Fibroblast of skin of left biceps (primary cell): ENCODE measurements around the gene AQR.
"Not testable (repeated sequence)": the region's sequence is repeated elsewhere in the genome, so short reads cannot be mapped to it uniquely, and the experiment has no call there.

Experiments used
- DNase-seq, 2 experiments: peaks; one replicate each; pipeline ENCODE4 v3.0.0-alpha.2; 2013; ENCODE audit warnings: low read depth in 2 of 2

Gene AQR

DNA sequence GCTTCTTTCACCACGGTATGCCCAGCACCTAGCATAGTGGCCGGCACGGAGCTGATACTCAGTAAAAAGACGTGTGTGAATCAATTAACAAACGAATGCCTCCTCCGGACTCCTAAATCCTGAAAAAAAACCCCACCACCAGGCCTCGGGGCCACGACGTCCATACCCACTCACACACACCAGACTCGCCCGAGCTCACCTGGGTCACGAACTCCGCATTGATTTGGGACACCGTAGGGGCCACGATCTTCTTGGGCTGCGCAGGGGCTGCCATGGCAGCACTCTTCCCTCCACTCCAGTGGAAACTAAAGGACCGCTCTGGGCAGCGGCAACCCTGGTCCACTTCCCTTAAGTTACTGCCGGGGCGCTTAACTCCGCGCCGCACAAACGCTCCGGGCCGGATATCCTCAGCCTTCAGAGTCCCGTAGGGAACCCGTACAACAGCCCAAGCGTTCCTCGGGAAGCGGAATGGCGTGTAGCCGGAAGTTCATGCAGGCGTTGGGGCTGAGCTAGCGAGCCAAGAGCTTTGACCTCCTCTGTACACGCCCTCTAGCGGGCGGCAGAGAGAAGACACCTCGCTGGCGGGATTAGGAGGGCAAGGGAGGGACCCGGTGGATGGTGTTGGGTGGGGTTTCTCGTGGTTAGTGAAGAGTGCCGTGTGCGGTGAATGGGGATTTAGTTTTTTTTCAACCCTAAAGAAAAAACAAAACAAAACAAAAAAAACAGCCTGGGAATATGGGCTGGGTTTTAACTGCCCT, at the start of gene AQR:
Gene AQR (minus strand): TSS at position 403 of the 758 bp plus-strand sequence. CDS start 129 bp downstream, at position 274.
- peak; percentile 95 to 96 for DNase-seq

DNA sequence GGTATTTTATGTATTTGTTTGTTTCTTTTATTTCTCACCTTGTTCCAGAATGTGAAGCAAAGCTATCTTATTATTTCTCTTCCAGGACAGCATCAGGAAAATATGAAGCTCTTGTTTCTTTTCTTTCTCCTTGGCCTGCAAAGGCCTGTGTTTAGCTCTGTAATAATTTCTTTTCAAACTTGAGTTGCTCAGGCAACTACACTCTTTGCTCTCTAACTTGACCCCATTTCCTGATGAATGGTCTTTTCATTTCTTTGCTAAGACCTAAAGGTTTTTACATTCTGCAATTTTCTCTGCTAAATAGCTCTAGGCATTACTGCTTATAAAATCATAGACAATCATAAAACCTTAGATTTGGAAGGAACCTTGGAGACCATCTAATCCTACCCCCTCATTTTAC, 44.7 kb upstream of the AQR start:
- no peak for DNase-seq

DNA sequence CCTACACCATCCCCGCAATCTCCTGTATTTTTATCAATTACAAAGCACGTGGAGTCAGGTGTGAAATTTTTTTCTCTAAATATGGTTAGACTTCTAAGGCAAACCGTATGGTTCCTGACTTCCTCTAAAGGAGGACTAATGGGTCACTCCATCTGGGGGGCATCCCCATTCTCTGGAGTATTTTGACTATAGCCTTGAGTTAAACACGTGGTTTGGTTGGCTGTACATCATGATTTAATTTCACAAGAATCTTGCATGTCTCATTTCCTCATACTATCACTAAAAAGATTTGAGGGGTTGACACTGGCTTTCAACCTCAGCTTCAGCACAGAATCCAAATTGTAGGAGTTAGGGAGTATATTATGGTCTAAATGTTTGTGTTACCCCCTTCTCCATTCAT, 43.8 kb upstream of the AQR start:
- DNase-seq = no peak

DNA sequence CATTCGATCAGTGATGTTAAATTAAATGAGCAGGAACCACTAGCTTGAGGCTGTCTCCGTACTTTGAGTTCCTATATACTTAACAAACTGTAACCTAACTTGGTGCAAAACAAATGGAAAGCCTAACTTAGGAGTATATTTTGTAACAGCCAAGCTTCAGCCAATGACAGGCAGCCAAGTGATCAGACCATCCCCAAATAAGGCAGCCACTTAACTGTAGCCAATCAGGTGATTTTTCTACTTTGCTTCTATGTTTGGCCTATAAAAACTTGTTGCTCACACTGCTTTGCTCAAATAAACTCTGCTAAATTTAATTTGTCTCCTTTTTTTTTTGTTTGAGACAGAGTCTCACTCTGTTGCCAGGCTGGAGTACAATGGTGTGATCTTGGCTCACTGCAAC, 37.9 kb upstream of the AQR start:
- no peak for DNase-seq

DNA sequence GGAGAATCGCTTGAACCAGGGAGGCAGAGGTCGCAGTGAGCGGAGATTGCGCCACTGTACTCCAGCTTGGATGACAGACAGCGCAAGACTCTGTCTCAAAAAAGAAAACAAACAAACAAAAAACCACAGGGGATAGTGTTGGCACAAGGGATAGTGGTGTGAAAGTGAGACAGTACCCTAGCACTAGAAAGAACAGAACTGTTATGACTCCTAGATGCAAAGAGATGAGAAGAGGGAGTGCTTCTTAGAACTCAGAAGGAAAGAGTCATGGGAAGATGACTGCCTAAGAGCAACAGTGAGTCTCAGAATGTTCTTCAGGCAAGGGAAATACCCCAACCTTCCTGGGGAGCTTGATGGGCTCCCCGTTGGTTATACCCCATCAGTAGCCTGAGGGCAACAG, 36.4 kb upstream of the AQR start:
- no peak for DNase-seq

DNA sequence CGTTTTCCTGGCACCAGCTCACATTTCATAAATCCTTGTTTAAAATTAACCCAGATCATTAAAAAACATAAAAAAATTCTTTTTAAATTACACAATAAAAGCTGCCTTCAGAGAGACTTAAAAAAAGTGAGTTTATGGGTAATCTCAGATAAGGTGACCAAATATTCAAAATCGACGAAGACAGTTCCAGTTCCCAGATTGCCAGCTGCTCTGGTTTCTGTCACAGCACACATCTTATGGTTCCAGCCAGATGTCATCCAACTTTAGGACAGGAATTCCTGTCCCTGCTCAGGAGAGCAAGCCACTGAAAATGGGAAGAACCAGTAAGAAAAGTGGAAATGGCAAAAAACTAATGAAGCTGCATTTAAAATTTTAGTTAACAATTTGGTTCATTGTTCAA, 34.4 kb upstream of the AQR start:
- DNase-seq = no peak

DNA sequence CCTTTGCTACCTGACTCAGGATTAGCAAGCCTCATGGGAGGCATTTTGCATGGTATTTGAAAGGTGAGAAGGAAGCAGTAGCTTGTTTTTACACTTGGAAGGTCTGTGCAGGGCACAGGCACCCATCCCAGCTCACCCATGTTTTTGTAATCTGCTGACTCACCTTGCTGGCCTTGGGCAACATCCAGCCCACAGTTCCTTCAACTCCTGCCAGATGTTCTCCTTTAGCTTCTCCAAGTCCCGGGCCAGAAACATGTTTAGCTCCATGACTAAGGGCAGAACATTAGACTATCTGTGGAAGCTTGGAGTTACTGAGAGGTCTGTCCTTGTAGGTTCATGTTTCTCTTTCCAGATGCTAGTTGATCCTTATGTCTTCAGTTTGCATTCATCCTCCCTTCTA, 31.0 kb upstream of the AQR start:
- DNase-seq = peak in 1 of 2 experiments; percentile 33

DNA sequence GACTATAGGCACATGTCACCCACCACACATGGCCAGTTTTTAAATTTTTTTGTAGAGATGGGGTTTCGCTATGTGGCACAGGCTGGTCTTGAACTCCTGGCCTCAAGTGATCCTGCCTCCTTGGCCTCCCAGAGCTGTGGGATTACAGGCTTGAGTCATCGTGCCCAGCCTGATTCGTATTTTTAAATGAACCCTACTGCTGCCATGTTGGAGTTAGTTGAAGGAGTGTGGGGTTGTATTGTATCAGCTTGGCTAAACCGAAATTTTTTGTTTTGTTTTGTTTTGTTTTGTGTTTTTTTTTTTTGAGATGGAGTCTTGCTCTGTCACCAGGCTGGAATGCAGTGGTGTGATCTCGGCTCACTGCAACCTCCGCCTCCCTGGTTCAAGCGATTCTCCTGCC, 30.4 kb upstream of the AQR start:
- DNase-seq = no peak

DNA sequence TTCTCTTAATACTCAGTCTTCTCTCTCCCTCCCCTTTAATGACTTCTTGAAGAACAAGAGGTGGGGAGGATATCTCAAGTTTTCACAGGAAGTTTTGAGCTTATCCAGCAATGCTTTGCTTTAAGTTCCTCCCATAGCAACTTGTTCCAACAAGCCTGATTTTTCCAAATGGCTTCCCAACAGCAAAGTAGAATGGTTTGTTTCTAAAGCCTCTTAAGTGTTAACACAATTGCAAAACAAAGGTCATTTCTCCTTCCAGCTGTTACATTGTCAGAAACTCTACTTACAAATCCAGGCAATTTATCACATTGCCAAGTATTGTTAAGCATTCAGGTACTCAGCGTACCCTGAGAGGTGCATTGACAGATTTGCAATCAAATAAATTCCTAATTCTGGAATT, 25.4 kb upstream of the AQR start:
- DNase-seq = no peak

DNA sequence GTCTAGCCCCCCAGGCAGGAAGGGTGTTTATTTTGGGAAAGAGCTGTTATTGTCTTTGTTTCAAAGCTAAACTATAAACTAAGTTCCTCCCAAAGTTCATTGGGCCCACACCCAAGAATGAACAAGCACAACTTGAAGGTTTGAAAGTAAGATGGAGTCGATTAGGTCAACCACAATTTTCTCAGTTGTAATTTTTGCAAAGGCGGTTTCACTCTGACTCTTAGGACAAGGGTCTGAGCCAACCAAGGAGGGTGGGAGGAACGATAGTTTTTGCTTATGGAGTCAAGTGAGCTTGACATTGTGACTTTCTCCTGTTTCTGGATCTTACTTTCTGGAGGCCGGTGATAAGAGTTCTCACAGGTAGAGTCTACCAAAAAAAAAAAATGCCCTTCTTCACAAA, 24.3 kb upstream of the AQR start:
- no peak for DNase-seq

DNA sequence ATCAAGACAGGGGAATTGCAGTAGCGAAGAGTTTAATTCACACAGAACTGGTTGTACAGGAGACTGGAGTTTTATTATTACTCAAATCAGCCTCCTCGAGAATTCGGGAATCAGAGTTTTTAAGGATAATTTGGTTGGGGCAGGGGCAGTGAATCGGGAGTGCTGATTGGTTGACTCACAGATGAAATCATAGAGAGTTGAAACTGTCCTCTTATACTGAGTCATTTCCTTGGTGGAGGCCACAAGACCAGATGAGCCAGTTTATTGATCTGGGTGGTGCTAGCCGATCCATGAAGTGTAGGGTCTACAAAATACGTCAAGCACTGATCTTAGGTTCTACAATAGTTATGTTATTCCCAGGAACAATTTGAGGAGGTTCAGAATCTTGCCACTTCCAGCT, 23.9 kb upstream of the AQR start:
- no peak for DNase-seq

DNA sequence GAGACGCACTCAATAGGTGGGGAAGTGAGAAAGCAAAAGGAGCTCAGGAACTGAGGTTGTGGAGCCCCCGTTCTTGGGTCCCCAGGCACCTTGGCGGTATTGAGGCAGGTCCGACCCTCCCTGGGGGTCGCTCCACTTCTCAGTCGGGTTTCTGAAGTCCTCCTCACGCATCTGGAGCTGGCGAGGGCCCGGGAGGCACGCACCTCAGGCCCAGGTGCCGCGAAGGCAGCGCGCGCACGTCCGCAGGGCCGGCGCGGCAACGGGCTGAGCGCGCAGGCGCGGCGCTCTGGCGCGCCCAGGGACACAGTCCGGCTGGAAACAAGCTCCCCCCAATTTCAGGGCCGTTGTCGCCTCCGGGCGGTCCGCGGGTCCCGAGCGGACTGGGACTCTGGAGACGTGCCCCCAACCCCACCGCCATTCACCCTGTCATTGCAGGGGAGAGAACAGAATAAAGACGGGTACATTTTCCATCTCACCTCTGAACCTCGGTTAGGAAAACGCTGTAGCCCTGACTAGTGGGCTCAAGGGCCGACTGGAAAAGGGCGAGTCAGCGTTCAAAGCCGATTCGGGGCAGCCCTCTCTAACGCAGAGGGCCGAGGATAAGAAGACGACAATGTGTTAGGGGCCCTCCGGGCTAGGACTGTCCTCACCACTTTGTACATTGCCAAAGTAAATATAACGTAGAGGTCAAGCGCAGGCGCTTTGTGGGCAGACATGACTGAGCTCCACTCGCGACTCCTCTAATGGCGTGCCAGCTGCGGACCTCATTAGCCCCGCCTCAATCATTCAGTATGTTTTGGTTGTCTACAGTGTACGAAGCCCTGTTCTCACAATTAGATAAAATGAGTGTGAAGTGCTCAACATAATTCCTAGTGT, 18.7 kb upstream of the AQR start, which contains the start of gene ZNF770:
Gene ZNF770 (minus strand): TSS at position 261 of the 876 bp plus-strand sequence. CDS start 4,853 bp downstream, outside the sequence.
- peak; percentile 25 to 33 for DNase-seq

DNA sequence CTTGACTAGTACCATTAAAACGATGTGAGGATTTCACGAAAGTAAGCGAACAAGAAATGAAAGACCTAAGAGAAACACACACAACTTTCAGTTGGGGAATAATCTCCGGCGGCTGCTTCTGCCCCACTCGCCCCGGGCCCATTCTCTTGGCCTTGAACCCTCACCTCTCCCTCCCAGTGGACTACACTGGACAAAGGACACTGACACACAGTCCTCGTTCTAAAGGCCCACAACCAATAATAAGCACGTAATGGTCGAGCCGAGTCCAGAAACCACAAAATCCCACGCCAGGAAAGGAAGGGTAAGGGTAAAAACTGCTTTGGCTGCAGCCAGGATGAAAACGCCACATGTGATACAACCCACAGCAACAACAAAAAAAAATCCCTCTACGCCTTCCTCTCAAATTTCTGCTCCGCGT, 18.1 kb upstream of the AQR start:
- no peak for DNase-seq

DNA sequence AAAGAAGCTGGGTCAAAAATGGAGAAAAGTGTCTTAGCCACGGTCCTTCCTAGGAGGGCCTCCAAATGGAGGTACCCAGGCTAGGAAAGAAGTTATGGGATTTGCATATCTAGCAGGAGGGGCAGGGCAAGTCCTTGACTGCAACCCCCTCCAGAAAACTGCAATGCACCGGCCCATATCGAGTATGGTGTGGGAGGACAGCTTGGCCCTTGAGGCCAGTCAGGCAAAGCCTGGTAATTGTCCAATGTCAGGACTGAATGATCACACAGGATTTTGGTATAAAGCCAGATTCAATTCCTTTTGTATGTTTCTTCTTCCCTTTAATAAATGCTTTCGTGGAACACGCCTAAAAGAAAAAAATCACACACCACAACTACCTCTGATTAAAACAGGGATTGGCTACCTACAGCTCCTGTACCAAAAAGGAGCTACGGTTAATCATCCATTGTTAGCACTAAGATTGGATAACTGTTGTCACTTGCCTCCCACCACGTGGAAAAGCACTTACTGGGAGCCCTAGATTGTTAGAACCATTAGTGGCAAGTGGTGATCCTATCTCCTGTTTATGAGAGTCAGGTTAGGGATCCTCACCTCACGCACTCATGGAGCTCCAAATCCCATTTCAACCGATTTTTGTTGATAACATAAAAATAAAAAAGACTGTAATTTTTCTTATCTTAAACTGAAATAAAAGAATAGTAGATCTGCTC, 17.4 kb upstream of the AQR start:
- no peak for DNase-seq

DNA sequence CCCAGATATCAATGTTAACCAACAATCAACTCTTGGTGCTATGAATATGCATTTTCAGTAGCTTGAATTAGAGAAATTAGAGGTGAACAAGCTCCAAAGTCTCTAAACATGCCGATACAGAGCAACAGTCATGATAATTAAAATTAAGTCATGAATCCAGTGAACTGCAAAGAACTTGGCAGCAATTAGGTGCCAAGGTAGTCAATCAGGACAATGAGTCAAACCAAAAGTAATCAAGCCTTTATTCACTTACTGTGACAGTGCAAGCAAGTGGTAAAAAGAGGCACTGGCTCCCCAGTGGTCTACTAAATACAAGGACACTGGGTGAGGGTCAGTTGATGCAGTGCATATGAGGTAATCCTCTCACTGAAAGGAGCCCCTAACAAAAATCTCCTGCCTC, 16.8 kb upstream of the AQR start:
- DNase-seq = no peak

DNA sequence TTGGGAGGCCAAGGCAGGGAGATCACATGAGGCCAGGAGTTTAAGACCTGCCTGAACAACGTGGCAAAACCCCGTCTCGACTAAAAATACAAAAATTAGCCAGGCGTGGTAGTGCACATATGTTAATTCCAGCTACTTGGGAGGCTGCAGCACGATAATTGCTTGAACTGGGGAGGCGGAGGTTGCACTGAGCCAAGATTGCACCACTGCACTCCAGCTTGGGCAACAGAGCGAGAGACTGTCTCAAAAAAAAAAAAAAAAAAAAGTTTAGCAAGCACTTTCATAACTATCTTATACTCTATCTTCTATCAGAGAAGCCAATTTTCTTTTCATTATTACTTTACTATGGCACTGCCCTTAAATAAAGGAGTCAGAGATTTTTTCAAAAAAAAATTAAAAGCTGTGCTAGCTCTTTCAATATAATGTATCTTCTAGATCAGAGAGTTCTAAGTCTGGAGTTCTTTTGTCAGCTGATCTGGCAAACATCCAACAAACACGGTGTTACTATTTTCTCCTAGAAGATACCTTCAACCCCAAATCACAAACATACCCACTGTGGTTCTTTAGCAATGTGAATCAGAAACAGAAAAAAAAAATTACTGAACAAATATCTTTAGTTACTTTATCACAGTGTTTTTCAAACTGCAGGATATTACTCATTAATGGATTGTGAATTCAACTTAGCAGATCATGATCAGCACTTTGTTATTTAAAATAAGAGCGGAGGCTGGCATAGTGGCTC, 15.5 kb upstream of the AQR start:
- DNase-seq = no peak

DNA sequence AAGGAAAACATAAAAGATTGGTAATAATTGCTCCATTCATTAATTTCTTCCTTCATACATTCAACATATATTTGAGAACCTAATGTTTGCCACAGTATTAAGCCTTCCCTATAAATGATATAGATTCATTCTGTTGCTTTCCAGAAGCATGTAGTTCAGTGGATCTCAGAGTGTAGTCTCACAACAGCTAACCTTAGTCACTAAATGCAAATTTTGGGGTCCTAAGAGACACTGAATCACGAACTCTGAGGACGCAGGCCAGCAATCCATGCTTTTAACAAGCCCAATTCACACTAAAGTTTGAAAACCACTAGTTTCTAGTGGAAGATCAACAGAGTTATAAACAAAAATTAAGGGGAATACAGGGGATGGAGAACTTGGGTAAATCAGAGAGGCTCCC, 7.2 kb upstream of the AQR start:
- no peak for DNase-seq

DNA sequence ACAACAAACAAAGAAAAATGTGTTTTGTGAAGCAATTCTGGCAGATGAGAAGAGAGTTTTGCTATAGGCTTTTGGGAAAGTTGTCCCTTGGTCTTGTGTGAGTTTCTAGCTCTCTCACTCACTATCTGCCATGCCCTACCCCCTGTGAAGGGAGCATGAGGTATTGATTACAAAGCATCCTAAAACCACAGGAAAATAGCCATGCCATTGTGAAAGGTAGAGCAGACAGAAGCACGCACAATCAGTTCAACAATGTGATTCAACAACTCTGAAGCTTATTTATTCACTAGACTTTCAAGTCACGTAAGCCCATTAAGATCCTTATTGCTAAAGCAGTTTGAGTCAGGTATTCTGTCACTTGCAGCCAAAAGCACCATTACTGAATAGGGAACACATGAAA, 6.5 kb upstream of the AQR start:
- DNase-seq = no peak

DNA sequence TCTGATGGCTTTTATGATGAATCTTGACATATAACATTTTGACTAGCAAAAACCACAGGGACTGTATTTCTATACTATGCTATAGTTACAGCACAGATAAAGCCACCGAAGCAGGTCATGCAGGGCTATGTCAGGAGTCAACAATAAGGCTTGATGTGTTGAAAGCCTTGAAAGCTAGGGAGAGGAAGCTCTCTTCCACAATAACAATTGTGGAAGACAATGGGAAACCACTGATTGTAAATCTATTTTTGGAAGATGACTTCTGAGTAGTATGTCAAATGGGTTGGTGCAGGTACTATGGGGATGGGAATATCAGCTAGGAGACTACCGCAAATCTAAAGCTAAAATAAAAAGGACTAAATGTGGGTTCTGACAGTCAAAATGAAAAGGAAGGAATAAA, 4.0 kb upstream of the AQR start:
- DNase-seq = no peak

DNA sequence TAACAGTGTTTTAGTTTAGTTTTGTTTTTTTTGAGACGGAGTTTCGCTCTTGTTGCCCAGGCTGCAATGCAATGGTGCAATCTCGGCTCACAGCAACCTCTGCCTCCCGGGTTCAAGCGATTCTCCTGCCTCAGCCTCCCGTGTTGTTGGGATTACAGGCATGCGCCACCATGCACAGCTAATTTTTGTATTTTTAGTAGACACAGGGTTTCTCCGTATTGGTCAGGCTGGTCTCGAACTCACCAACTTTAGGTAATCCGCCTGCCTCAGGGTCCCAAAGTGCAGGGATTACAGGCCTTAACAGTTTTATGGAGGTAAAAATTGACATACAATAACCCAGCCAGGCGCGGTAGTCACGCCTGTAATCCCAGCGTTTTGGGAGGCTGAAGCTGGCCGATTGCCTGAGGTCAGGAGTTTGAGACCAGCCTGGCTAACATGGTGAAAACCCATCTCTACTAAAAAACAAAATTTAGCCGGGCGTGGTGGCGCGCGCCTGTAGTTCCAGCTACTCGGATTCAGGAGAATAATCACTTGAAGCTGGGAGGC, 629 bp upstream of the AQR start:
- not testable (repeated sequence) for DNase-seq

DNA sequence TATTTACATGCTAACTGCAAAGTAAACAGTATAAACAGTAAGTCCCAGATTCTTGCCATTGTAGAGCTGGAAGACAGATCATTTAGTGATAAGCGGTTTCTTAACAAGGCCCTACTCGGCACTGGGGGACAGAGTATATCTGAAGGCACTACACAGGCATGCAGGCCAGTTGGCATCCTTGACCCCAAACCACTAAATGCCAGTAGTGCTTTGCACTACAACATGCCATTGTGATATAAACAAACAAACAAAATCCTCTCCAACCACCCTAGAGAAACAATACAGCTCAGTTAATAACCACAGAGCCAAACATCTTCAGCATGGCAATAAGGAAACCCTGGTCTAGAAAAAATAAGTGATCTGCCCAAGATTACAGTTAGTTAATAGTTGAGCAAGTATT, 5.3 kb downstream of the AQR start:
- DNase-seq = no peak
